ENCODE results near the gene CFAP46. TPM values are rescaled to one million over a fixed set of nuclear protein-coding genes. Genes with fewer than 3 reads are reported as not detected.

Gene CFAP46
- total and polyA plus RNA-seq, 9 of the 15 experiments (the other 6 are each of a cell fraction or from before 2014, with no cell fraction given), result not detected

DNA sequence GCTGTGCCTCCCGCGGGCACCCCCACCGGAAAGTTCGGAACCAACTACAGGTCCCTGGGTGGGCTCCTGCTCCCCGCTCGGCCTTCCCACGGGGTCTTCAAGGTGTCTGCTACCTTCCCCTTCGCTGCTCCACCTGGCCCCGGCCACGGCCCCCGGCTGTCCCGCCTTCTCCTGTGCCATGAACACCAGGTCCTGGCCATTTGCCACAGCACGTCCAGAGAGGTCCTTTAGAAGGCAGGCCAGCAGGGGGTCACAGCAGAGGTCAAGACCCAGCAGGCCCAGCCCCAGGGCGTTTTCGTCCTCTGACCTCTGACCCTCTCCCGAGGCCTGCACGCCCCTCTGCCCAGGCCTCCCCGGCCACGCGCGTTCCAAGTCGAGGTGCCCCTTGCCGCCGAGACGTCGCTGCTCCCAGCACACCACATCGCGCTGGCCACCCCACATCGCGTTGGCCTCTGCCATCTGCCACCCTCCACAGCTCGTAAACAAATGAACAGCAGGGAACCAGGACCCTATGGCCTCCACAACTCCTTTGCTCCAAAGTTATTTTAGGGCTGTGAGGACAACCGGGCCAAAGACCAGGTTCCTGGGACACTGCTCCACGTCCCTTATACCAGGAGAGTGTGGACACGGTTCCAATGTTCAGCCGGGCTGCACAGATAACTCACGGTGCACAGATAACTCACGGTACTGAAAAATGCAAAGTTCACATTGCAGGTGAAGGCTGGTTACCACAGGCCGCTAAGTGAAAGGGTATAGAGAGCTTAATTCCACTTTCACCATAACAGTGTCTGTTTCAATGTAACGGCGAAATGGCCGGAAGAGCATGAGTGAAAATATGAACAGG lies 74.3 kb downstream of the CFAP46 start:
- no peaks in the 10 kb centered on the region for H3K79me2 ChIP-seq (ENCODE audit: control insufficient read depth, insufficient read depth, low read length)
- no peak for DNase-seq (ENCODE audit: extremely low read depth in 1 of 4, low spot score in 3 of 4)
- intact Hi-C loops (cut with micrococcal nuclease) (no loop called here), in situ Hi-C loops (cut with MboI) (no loop called here)
- BruUV-seq (replicated peaks), result no TSS peak
- POLR2A ChIA-PET, result interaction anchor here (0.5 to 1.0 kb wide), 2 partner anchors 8 to 234 kb away, joined by 3 read pairs; no protein-coding TSS in a partner anchor
- H3K9ac ChIP-seq (ENCODE audit: insufficient read depth in 1 of 2, low read depth in 2 of 2, low read length in 2 of 2), result no peak overlapping the region
- H3K9me1 ChIP-seq (ENCODE audit: control insufficient read depth, insufficient read depth, low read length), result no peaks in the 10 kb centered on the region
- no peak overlapping the region for H3K4me2 ChIP-seq (ENCODE audit: insufficient read depth, low read length)
- H3K4me1 ChIP-seq (replicated peaks in 1 of 2; ENCODE audit: control insufficient read depth in 2 of 2, insufficient read depth in 2 of 2, low read length in 2 of 2), result peaks cover 0 to 6% of the 10 kb centered on the region in 2 experiments; a peak in 1 of 5 replicates
- ATAC-seq, result no peak
- no peak overlapping the region for H2AFZ ChIP-seq (ENCODE audit: low read depth, low read length)
- no peak for FAIRE-seq
- H3K36me3 ChIP-seq (ENCODE audit: control insufficient read depth, insufficient read depth, low read length), result no peaks in the 10 kb centered on the region
- no peak overlapping the region for H3K4me3 ChIP-seq
- H4K20me1 ChIP-seq (replicated peaks; ENCODE audit: control insufficient read depth, insufficient read depth, low read length), result peaks cover 5% of the 10 kb centered on the region; the same call in 1 of the 2 replicates
- H3K27ac ChIP-seq (ENCODE audit: extremely low read depth, low read depth, low read length), result no peak overlapping the region
- 2% methylated on average over 32 of the region's 41 CpGs for WGBS (ENCODE audit: insufficient coverage, low coverage, missing lambda C conversion rate)
- CTCF ChIA-PET (ENCODE audit: low intra/inter-chr PET ratio), result no interaction called here
- no peaks in the 10 kb centered on the region for H3K9me3 ChIP-seq (replicated peaks; ENCODE audit: control insufficient read depth, insufficient read depth, low read depth, low read length)
- peaks cover 0 to 49% of the 10 kb centered on the region in 2 experiments; a peak in 4 of 5 replicates for H3K27me3 ChIP-seq (ENCODE audit: control insufficient read depth in 2 of 2, insufficient read depth in 2 of 2, low read length in 2 of 2)
- TF ChIP-seq PURB (CRISPR knock-in tag; IDR thresholded peaks at IDR 0.05; ENCODE audit: low read depth), result no peak
- TF ChIP-seq, protein P1, sequence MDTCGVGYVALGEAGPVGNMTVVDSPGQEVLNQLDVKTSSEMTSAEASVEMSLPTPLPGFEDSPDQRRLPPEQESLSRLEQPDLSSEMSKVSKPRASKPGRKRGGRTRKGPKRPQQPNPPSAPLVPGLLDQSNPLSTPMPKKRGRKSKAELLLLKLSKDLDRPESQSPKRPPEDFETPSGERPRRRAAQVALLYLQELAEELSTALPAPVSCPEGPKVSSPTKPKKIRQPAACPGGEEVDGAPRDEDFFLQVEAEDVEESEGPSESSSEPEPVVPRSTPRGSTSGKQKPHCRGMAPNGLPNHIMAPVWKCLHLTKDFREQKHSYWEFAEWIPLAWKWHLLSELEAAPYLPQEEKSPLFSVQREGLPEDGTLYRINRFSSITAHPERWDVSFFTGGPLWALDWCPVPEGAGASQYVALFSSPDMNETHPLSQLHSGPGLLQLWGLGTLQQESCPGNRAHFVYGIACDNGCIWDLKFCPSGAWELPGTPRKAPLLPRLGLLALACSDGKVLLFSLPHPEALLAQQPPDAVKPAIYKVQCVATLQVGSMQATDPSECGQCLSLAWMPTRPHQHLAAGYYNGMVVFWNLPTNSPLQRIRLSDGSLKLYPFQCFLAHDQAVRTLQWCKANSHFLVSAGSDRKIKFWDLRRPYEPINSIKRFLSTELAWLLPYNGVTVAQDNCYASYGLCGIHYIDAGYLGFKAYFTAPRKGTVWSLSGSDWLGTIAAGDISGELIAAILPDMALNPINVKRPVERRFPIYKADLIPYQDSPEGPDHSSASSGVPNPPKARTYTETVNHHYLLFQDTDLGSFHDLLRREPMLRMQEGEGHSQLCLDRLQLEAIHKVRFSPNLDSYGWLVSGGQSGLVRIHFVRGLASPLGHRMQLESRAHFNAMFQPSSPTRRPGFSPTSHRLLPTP (IDR thresholded peaks at IDR 0.05; ENCODE audit: borderline replicate concordance, extremely low read depth, insufficient read length), result no peak
- TF ChIP-seq ZZZ3 (IDR thresholded peaks at IDR 0.05), result no peak
- TF ChIP-seq BCL6 (CRISPR knock-in tag; IDR thresholded peaks at IDR 0.05), result no peak
- no peak for TF ChIP-seq MTA3 (IDR thresholded peaks at IDR 0.05; ENCODE audit: borderline replicate concordance)
- no peak for TF ChIP-seq ZNF707 (CRISPR knock-in tag; conservative IDR thresholded peaks at IDR 0.05)
- no peak for TF ChIP-seq CBX2 (IDR thresholded peaks at IDR 0.05; ENCODE audit: insufficient read depth, low read length, poor library complexity, severe bottlenecking)
- TF ChIP-seq, protein P2, sequence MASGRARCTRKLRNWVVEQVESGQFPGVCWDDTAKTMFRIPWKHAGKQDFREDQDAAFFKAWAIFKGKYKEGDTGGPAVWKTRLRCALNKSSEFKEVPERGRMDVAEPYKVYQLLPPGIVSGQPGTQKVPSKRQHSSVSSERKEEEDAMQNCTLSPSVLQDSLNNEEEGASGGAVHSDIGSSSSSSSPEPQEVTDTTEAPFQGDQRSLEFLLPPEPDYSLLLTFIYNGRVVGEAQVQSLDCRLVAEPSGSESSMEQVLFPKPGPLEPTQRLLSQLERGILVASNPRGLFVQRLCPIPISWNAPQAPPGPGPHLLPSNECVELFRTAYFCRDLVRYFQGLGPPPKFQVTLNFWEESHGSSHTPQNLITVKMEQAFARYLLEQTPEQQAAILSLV (tag; IDR thresholded peaks at IDR 0.05), result no peak
- no peak for TF ChIP-seq POLR3G (IDR thresholded peaks at IDR 0.05; ENCODE audit: extremely low read depth, insufficient read length, insufficient replicate concordance)
- no peak for TF ChIP-seq DPF2 (IDR thresholded peaks at IDR 0.05)
- no peak for TF ChIP-seq NFYB (IDR thresholded peaks at IDR 0.05; ENCODE audit: extremely low read depth, insufficient read length)
- TF ChIP-seq ZNF507 (tag; conservative IDR thresholded peaks at IDR 0.05), result no peak
- TF ChIP-seq ZNF124 (CRISPR knock-in tag; IDR thresholded peaks at IDR 0.05), result no peak
- no peak for TF ChIP-seq ZNF408 (CRISPR knock-in tag; IDR thresholded peaks at IDR 0.05; ENCODE audit: low read depth)
- TF ChIP-seq, protein P3, sequence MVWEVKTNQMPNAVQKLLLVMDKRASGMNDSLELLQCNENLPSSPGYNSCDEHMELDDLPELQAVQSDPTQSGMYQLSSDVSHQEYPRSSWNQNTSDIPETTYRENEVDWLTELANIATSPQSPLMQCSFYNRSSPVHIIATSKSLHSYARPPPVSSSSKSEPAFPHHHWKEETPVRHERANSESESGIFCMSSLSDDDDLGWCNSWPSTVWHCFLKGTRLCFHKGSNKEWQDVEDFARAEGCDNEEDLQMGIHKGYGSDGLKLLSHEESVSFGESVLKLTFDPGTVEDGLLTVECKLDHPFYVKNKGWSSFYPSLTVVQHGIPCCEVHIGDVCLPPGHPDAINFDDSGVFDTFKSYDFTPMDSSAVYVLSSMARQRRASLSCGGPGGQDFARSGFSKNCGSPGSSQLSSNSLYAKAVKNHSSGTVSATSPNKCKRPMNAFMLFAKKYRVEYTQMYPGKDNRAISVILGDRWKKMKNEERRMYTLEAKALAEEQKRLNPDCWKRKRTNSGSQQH (CRISPR knock-in tag; IDR thresholded peaks at IDR 0.05), result no peak
- TF ChIP-seq KDM2B (CRISPR knock-in tag; IDR thresholded peaks at IDR 0.05), result no peak
- TF ChIP-seq ZNF175 (CRISPR knock-in tag; IDR thresholded peaks at IDR 0.05; ENCODE audit: low read depth), result no peak
- TF ChIP-seq ZNF696 (CRISPR knock-in tag; conservative IDR thresholded peaks at IDR 0.05), result no peak
